ENCODE data around the gene PGAM1. TPM values are rescaled to one million over a fixed set of nuclear protein-coding genes. Genes with fewer than 3 reads are reported as not detected.

PGAM1 gene
- total RNA-seq, 1 experiment from 2014 or later: 412 TPM

- Histone ChIP-seq H3K9me3 (no peaks in the 10 kb centered on the region), H3K4me3 (ENCODE audit: low read depth, low read length) (no peak overlapping the region), H3K4me1 (no peaks in the 10 kb centered on the region), H3K36me3 (ENCODE audit: control insufficient read depth, insufficient read depth, low read length) (peaks cover 11% of the 10 kb centered on the region), H3K27me3 (replicated peaks; ENCODE audit: control insufficient read depth, insufficient read depth, low read length) (no peaks in the 10 kb centered on the region)
- no peak overlapping the region for H3K27ac Mint-ChIP-seq (ENCODE audit: unreplicated experiment)
- H3K4me3 Mint-ChIP-seq (ENCODE audit: unreplicated experiment): no peak overlapping the region
- peaks cover 91% of the 10 kb centered on the region for H3K36me3 Mint-ChIP-seq (ENCODE audit: insufficient read depth, unreplicated experiment)
- no peaks in the 10 kb centered on the region for H3K9me3 Mint-ChIP-seq (ENCODE audit: unreplicated experiment)
- no peak for TF ChIP-seq CTCF (IDR thresholded peaks at IDR 0.05; ENCODE audit: insufficient read depth in 1 of 2, low read depth in 1 of 2, low read length in 1 of 2, severe bottlenecking in 1 of 2, unreplicated experiment in 1 of 2)
- H3K4me1 Mint-ChIP-seq (ENCODE audit: low read depth, unreplicated experiment): no peaks in the 10 kb centered on the region
- ChIA-PET POLR2A (no interaction called here), CTCF (no interaction called here)
- BruUV-seq (replicated peaks): no TSS peak
- intact Hi-C loops (cut with micrococcal nuclease; ENCODE audit: unreplicated experiment): no loop called here
- H3K27me3 Mint-ChIP-seq (ENCODE audit: insufficient read depth, unreplicated experiment): no peaks in the 10 kb centered on the region
- no peak for DNase-seq
These were observed 36.3 kb downstream of the PGAM1 start for GRCh38 chr10:97462309-97462708.

GRCh38 chr10:97463363-97464132 is 37.6 kb downstream of the PGAM1 start:
- Histone ChIP-seq H3K4me1 (no peaks in the 10 kb centered on the region), H3K4me3 (ENCODE audit: low read depth, low read length) (no peak overlapping the region), H3K9me3 (no peaks in the 10 kb centered on the region), H3K36me3 (ENCODE audit: control insufficient read depth, insufficient read depth, low read length) (peaks cover 11% of the 10 kb centered on the region), H3K27me3 (replicated peaks; ENCODE audit: control insufficient read depth, insufficient read depth, low read length) (no peaks in the 10 kb centered on the region)
- H3K36me3 Mint-ChIP-seq (ENCODE audit: insufficient read depth, unreplicated experiment): peaks cover 85% of the 10 kb centered on the region
- H3K27me3 Mint-ChIP-seq (ENCODE audit: insufficient read depth, unreplicated experiment): no peaks in the 10 kb centered on the region
- CTCF ChIA-PET: interaction anchor here (0.6 to 1.2 kb wide), 10 partner anchors 34 to 217 kb away, joined by 3 to 11 read pairs (median 3); partner anchors contain the start of genes ANKRD2 and UBTD1
- H3K27ac Mint-ChIP-seq (ENCODE audit: unreplicated experiment): peak overlapping the region; percentile 39
- no peaks in the 10 kb centered on the region for H3K9me3 Mint-ChIP-seq (ENCODE audit: unreplicated experiment)
- peak; percentile 78 to 80 for DNase-seq
- no peak overlapping the region for H3K4me3 Mint-ChIP-seq (ENCODE audit: unreplicated experiment)
- POLR2A ChIA-PET: no interaction called here
- BruUV-seq (replicated peaks): no TSS peak
- intact Hi-C loops (cut with micrococcal nuclease; ENCODE audit: unreplicated experiment): loop anchor here (1.0 kb wide), 3 partner anchors 35 to 149 kb away; partner anchors contain the start of genes MMS19 and UBTD1
- TF ChIP-seq CTCF (IDR thresholded peaks at IDR 0.05; ENCODE audit: insufficient read depth in 1 of 2, low read depth in 1 of 2, low read length in 1 of 2, severe bottlenecking in 1 of 2, unreplicated experiment in 1 of 2): peak; percentile 89 to 90
- H3K4me1 Mint-ChIP-seq (ENCODE audit: low read depth, unreplicated experiment): no peaks in the 10 kb centered on the region

- H3K36me3 Mint-ChIP-seq (ENCODE audit: insufficient read depth, unreplicated experiment): peaks cover 85% of the 10 kb centered on the region
- ChIA-PET CTCF (interaction anchor here (0.6 to 1.2 kb wide), 10 partner anchors 33 to 218 kb away, joined by 3 to 11 read pairs (median 3); partner anchors contain the start of genes ANKRD2 and UBTD1), POLR2A (no interaction called here)
- no peaks in the 10 kb centered on the region for H3K27me3 ChIP-seq (replicated peaks; ENCODE audit: control insufficient read depth, insufficient read depth, low read length)
- DNase-seq: no peak
- no peak overlapping the region for H3K4me3 Mint-ChIP-seq (ENCODE audit: unreplicated experiment)
- H3K9me3 Mint-ChIP-seq (ENCODE audit: unreplicated experiment): no peaks in the 10 kb centered on the region
- intact Hi-C loops (cut with micrococcal nuclease; ENCODE audit: unreplicated experiment): no loop called here
- no TSS peak for BruUV-seq (replicated peaks)
- peaks cover 5% of the 10 kb centered on the region; the same call in 1 of the 2 replicates for H3K4me1 ChIP-seq
- H3K9me3 ChIP-seq: no peaks in the 10 kb centered on the region
- no peak for TF ChIP-seq CTCF (IDR thresholded peaks at IDR 0.05; ENCODE audit: insufficient read depth in 1 of 2, low read depth in 1 of 2, low read length in 1 of 2, severe bottlenecking in 1 of 2, unreplicated experiment in 1 of 2)
- H3K27me3 Mint-ChIP-seq (ENCODE audit: insufficient read depth, unreplicated experiment): no peaks in the 10 kb centered on the region
- peaks cover 13% of the 10 kb centered on the region for H3K36me3 ChIP-seq (ENCODE audit: control insufficient read depth, insufficient read depth, low read length)
- no peak overlapping the region for H3K4me3 ChIP-seq (ENCODE audit: low read depth, low read length)
- peak overlapping the region; percentile 39 for H3K27ac Mint-ChIP-seq (ENCODE audit: unreplicated experiment)
- H3K4me1 Mint-ChIP-seq (ENCODE audit: low read depth, unreplicated experiment): no peaks in the 10 kb centered on the region
These were observed 38.2 kb downstream of the PGAM1 start for GRCh38 chr10:97464226-97464625.
